HL-60 (cell line): ENCODE results near the gene DARS1.
"Not testable (repeated sequence)": the region's sequence is repeated elsewhere in the genome, so short reads cannot be mapped to it uniquely, and the experiment has no call there.

ENCODE experiments used
- DNase-seq, 2 experiments: peaks; one replicate each; pipeline ENCODE4 v3.0.0-alpha.2; 2010 to 2020; ENCODE audit warnings: low read depth in 1 of 2, low spot score in 1 of 2
- H3K27ac ChIP-seq: fragments of 250-450 bp; sonication (Bioruptor Pico); replicated peaks from 2 replicates; pipeline ENCODE4 v1.5.1; 2020; ENCODE audit warnings: mild to moderate bottlenecking, moderate library complexity
- H3K27me3 ChIP-seq: fragments of 250-450 bp; sonication (Bioruptor Pico); 2 replicates; pipeline ENCODE4 v1.5.1; 2021; ENCODE audit warnings: mild to moderate bottlenecking, moderate library complexity; ENCODE audit not compliant: insufficient read depth, poor library complexity, severe bottlenecking
- H3K4me3 ChIP-seq: replicated peaks from 2 replicates; pipeline ENCODE4 v1.5.1; 2011; ENCODE audit warnings: mild to moderate bottlenecking, control low read depth, low read length; ENCODE audit not compliant: insufficient read depth
- CTCF ChIP-seq: IDR thresholded peaks from one replicate; pipeline ENCODE4 v1.5.1; 2011; ENCODE audit warnings: low read length, control low read depth, inconsistent platforms; ENCODE audit not compliant: insufficient read depth
- GABPA ChIP-seq: IDR thresholded peaks from 2 replicates; pipeline ENCODE4 v1.6.1; 2012; ENCODE audit warnings: low read depth
- POLR2AphosphoS5 ChIP-seq: IDR thresholded peaks from 2 replicates; pipeline ENCODE4 v1.6.1; 2012; ENCODE audit warnings: low read depth
- REST ChIP-seq: IDR thresholded peaks from 2 replicates; pipeline ENCODE4 v1.6.1; 2012; ENCODE audit warnings: low read depth; ENCODE audit not compliant: insufficient replicate concordance
- SPI1 ChIP-seq: IDR thresholded peaks from 2 replicates; pipeline ENCODE4 v1.6.1; 2012; ENCODE audit warnings: low read depth, mild to moderate bottlenecking, borderline replicate concordance

Gene DARS1

GRCh38 chr2:135969655-135970387 is 15.6 kb downstream of the DARS1 start:
- no peak overlapping the region for H3K27ac ChIP-seq
- H3K27me3 ChIP-seq = no peaks in the 10 kb centered on the region
- no peak for TF ChIP-seq SPI1
- TF ChIP-seq GABPA = no peak
- no peak for TF ChIP-seq CTCF
- no peak for TF ChIP-seq POLR2AphosphoS5
- no peak for TF ChIP-seq REST
- H3K4me3 ChIP-seq = no peak overlapping the region
- DNase-seq = no peak

- TF ChIP-seq SPI1 = no peak
- no peak for TF ChIP-seq GABPA
- no peak for TF ChIP-seq POLR2AphosphoS5
- TF ChIP-seq REST = no peak
- TF ChIP-seq CTCF = no peak
- no peak for DNase-seq
- no peaks in the 10 kb centered on the region for H3K27me3 ChIP-seq
- H3K4me3 ChIP-seq = no peak overlapping the region
- no peak overlapping the region for H3K27ac ChIP-seq
Observed at GRCh38 chr2:135965756-135966155, 19.7 kb downstream of the DARS1 start.

GRCh38 chr2:135964404-135964803 is 21.0 kb downstream of the DARS1 start:
- H3K27me3 ChIP-seq, DNase-seq, H3K27ac ChIP-seq, H3K4me3 ChIP-seq: not testable (repeated sequence)

- no peaks in the 10 kb centered on the region for H3K27me3 ChIP-seq
- TF ChIP-seq SPI1 (no peak), GABPA (no peak), REST (no peak), POLR2AphosphoS5 (no peak), CTCF (no peak)
- no peak overlapping the region for H3K27ac ChIP-seq
- no peak for DNase-seq
- H3K4me3 ChIP-seq = no peak overlapping the region
Observed at GRCh38 chr2:135963841-135964240, 21.6 kb downstream of the DARS1 start.
